HG03558 (cell line): ENCODE data around the gene SGCA.

Source experiments
- ATAC-seq: cut with Tn5 transposase; IDR thresholded peaks from one replicate; pipeline ENCODE4 v1.9.1; 2021; ENCODE audit warnings: moderate number of reproducible peaks; ENCODE audit not compliant: unreplicated experiment; ENCODE audit errors: extremely low read depth

SGCA gene

DNA sequence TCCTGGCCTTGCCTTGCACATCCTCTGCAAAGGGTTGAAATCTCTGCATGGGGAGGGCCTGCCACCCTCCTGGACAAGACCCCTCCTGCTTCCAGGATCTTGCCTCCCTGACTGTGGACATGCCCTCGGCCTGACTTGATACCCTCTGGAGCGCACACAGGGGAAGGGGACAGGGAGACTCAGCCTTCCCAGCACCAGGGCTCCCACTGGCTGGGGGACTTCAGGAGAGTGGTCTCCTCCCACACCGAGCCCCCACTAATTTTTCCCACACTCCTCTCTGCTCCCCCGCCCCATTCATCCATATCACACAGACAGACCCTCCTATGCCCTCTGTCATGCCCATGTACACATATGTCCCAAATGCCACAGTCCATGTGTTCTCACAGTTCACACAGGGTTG lies 14.3 kb downstream of the SGCA start:
- no peak for ATAC-seq

DNA sequence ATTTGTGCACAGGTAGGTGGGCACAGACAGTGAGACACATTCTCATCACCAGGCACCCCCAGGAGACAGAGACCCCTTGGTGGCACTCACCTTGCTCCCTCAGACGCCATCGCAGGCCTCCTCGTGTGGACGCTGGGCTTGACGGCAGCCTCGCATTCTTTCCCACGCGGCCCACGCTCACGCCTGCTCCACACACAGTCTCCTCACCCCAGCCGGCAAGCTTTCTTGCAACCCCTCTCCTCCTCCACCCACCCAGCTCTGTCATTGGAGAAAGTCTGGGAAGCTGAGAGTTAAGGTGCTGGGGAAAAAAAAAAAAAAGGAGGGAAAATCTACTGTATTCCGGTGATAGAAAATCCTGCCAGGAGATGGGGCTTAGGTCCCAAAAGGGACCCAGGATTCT lies 14.8 kb downstream of the SGCA start:
- ATAC-seq, result no peak

DNA sequence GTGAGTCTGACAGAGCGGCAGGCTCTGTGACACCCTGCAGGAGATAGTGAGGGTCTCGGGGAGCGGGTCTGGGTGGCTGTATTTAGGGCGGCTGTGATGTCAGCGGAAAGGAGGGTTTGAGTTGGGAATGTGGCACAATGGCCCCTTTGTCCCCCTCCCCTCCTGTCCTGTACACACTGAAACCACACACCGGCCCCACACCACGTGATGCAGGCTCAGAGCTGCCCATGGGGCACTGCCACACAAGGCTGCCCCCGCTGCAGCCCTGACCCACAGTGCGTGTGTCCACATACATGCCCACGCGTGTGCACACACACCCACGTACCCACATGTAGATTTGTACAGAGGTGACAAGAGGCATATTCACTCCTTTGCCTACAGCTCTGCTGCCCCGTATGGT lies 15.3 kb downstream of the SGCA start:
- ATAC-seq, result no peak

DNA sequence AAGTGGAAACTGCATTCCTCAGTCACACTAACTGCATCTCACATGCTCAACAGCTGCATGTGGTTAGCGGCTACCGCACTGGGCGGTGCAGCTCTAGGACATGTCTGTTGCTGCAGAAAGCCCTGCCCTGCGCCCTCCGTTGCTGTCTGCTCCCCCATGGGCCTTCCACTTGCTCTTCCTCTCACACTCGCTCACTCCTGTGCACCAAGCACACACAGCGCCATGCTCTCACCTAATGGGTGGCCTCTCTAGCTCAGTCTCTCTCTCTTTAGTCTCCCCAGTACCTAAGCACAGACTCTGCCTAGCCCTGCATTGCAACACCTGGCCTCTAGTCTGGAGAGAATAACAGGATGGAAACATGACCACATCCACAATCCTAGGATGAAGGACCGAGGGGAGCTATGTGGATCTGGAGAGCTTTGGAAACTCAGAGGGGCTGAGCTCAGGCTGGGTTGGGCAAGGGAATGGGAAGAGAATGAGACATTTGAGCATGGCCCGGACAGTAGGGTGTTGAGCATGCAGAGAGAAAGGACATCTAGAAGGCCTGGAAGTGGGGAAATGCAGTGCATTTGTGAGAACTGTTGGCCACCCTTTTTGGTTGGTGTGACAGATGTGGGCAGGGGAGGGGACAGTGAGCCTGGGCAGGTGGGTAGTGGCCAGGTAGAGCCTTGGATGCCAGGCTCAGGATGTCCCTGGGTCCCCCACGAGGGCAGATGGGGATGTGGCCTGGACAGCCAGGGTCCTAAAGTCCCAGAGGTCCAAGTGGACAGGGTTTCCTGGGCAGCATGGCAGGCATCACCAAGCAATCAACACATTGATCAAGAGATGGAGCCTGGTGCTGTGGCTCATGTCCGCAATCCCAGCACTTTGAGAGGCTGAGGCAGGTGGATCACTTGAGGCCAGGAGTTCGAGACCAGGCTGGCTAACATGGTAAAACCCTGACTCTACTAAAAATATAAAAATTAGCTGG lies 16.1 kb downstream of the SGCA start:
- ATAC-seq, result no peak

- no peak for ATAC-seq
Measured at GRCh38 chr17:50182783-50183420, 17.1 kb downstream of the SGCA start.

GRCh38 chr17:50183421-50183994 lies 17.7 kb downstream of the SGCA start:
- ATAC-seq, result no peak

DNA sequence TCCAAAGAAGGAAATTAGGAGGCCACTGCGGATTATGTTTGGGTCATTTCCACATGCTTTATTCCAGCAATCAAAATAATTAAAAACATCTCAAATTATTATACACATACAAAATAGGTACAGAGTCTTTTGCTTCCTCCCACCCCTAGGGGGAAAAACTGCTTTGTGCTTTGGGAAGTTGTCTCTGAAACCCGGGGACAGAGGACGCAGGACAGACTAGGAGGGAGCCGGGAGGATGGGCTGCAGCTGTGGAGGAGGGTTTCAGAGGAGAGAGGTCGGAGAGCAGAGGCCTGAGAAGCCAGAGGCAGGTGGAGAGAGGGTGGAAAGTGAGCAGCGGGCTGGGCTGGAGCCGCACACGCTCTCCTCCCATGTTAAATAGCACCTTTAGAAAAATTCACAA lies 18.3 kb downstream of the SGCA start:
- no peak for ATAC-seq

DNA sequence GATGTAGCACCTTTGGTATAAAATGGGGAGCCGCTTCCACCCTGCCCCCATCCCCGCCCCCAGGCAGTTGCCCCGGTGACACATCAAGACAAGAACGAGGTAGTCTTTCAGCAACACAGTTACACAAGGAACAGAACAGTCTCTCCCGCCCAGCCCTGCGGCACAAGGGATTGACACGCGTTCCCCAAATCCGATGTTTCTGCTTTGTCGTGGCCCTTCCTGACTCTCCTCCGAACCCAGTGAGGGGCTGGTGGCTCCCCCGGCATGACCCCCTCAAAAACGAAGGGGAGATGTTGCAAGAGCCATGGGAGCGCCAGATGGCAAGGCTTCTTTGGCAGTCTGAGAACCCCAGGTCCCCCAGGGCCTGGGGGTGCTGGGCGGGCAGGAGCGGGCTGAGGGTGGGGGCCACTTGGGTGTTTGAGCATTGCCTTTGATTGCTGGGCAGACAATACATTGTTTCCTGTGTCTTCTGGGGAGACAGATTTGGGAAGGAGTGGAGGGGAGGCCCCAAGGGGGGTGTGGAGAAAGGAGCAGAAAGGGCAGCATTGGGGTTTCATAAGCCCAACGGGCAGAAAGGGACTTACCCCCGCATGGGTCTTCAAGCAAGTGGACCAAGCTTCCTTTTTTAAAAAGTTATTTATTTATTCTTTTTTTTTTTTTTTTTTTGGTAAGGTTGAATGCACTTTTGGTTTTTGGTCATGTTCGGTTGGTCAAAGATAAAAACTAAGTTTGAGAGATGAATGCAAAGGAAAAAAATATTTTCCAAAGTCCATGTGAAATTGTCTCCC lies 19.0 kb downstream of the SGCA start:
- no peak for ATAC-seq

DNA sequence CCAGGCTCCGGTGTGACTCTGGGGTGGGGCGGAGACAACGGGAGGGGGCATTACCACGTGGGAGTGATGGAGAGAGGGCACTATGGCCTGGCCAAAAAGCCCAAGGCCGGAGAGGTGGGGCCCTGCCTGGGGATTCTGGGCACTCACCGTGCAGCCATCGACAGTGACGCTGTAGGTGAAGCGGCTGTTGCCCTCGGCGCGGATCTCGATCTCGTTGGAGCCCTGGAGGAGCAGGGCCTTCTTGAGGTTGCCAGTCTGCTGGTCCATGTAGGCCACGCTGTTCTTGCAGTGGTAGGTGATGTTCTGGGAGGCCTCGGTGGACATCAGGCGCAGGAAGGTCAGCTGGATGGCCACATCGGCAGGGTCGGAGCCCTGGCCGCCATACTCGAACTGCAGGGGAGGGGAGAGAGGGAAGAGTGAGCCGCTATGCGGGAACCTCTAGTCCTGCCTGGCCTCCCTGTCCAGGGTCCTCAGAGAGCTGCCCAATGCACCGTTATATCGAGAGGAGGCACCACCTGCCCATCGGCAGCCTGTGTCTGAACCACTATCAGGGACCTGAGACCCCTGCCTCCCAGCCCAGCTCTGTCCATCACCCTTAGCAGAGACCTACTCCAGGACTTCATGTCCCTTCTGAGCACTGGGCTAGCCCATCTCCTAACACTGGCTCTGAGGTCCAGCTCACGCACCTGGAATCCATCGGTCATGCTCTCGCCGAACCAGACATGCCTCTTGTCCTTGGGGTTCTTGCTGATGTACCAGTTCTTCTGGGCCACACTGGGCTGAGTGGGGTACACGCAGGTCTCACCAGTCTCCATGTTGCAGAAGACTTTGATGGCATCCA lies 20.0 kb downstream of the SGCA start:
- no peak for ATAC-seq

DNA sequence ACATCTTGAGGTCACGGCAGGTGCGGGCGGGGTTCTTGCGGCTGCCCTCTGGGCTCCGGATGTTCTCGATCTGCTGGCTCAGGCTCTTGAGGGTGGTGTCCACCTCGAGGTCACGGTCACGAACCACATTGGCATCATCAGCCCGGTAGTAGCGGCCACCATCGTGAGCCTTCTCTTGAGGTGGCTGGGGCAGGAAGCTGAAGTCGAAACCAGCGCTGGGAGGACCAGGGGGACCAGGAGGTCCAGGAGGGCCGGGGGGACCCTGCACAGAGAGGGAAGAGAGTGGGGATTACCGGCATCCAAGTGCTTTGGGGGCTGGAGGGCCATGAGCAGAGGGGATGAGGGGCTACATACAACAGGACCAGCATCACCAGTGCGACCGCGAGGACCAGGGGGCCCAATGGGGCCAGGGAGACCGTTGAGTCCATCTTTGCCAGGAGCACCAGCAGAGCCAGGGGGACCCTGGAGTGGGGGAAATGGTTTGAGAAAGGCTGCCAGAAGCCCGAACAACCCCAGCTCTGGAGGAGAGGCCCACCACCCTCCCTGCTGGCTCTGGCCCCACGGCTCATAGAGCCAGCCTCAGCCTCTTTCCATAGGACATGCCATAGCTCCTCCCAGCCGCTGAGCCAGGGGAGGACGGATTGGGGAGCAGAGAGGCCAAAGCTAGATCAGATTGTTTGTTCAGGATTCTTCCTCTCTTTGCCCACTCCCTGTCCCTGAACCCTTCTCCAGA lies 21.0 kb downstream of the SGCA start:
- no peak for ATAC-seq

GRCh38 chr17:50187394-50187725 lies 21.6 kb downstream of the SGCA start:
- no peak for ATAC-seq

- ATAC-seq, result no peak
Measured at GRCh38 chr17:50187751-50188530, 22.1 kb downstream of the SGCA start.

DNA sequence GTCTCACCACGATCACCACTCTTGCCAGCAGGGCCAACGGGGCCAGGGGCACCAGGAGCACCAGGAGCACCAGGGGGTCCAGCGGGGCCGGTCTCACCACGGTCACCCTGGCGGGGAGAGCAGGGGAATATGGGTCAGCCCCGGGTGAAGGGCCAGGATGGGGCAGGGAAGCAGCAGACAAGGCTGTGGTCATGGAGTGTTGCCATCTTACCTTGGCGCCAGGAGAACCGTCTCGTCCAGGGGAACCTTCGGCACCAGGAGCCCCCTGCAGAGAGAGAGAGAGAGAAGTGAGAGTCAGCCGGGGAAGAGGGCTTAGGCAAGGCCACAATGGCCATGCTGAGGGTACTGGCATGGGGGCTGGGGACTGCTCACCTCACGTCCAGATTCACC lies 22.7 kb downstream of the SGCA start:
- no peak for ATAC-seq

- no peak for ATAC-seq
Measured at GRCh38 chr17:50188921-50189549, 23.2 kb downstream of the SGCA start.

- no peak for ATAC-seq
Measured at GRCh38 chr17:50189550-50190292, 23.9 kb downstream of the SGCA start.

DNA sequence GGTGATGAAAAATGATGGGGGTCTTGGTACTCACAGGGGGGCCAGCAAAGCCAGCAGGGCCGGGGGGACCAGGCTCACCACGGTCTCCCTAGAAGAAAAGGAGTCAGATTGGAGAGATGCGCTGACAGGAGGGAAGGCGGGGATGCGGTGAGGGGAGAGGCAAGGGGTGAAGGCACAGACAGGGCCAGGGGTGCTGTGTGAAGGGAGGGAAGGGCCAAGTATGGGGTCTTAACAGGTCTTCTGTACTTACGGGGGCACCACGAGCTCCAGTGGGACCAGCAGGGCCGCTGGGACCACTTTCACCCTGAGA lies 24.4 kb downstream of the SGCA start:
- no peak for ATAC-seq

- ATAC-seq, result no peak
Measured at GRCh38 chr17:50190603-50191358, 25.0 kb downstream of the SGCA start.
